HCT116 (cell line): ENCODE data around the gene TMCC1.

Experiments
- ATF3 ChIP-seq: IDR thresholded peaks from 2 replicates; pipeline ENCODE4 v1.6.1; 2012
- CTCF ChIP-seq, 3 experiments: fragments of 200-600 bp in 1 of 3; sonication (generic) in 1 of 3; IDR thresholded peaks in 2 of 3; conservative IDR thresholded peaks in 1 of 3; 2 replicates each; pipeline ENCODE4 v1.5.1; 2012 to 2017; ENCODE audit warnings: low read depth in 2 of 3, low read length in 2 of 3, antibody characterized with exemption in 1 of 3, borderline replicate concordance in 1 of 3, control low read depth in 1 of 3, mild to moderate bottlenecking in 1 of 3, mixed read lengths in 1 of 3, mixed run types in 1 of 3, moderate library complexity in 1 of 3; ENCODE audit not compliant: insufficient read depth in 1 of 3
- EZH2phosphoT487 ChIP-seq: fragments of 200-600 bp; IDR thresholded peaks from 2 replicates; pipeline ENCODE4 v1.6.1; 2018; ENCODE audit warnings: antibody characterized with exemption, borderline replicate concordance
- JUND ChIP-seq: IDR thresholded peaks from 2 replicates; pipeline ENCODE4 v1.6.1; 2012
- MAX ChIP-seq: IDR thresholded peaks from 2 replicates; pipeline ENCODE4 v1.6.1; 2012
- POLR2A ChIP-seq: IDR thresholded peaks from 2 replicates; pipeline ENCODE4 v1.7.0; 2011; ENCODE audit warnings: borderline replicate concordance; ENCODE audit not compliant: insufficient read depth, insufficient read length; ENCODE audit errors: extremely low read depth
- POLR2AphosphoS5 ChIP-seq: IDR thresholded peaks from 2 replicates; pipeline ENCODE4 v1.6.1; 2011; ENCODE audit warnings: mild to moderate bottlenecking, low read depth, low read length, moderate library complexity
- REST ChIP-seq: IDR thresholded peaks from 2 replicates; pipeline ENCODE4 v1.6.1; 2012; ENCODE audit warnings: low read depth
- SIN3A ChIP-seq: IDR thresholded peaks from 2 replicates; pipeline ENCODE4 v1.6.1; 2012; ENCODE audit warnings: low read depth
- TCF7L2 ChIP-seq: IDR thresholded peaks from 2 replicates; pipeline ENCODE4 v1.7.0; 2011; ENCODE audit warnings: borderline replicate concordance, inconsistent platforms; ENCODE audit not compliant: insufficient read depth, insufficient read length; ENCODE audit errors: extremely low read depth
- ZBTB33 ChIP-seq: IDR thresholded peaks from 2 replicates; pipeline ENCODE4 v1.6.1; 2011; ENCODE audit warnings: mild to moderate bottlenecking, low read length, moderate library complexity; ENCODE audit not compliant: insufficient replicate concordance; ENCODE audit errors: extremely low read depth

- no peak for TF ChIP-seq CTCF (IDR thresholded peaks at IDR 0.05 in 2 of 3, conservative IDR thresholded peaks at IDR 0.05 in 1 of 3; ENCODE audit: borderline replicate concordance in 1 of 3, insufficient read depth in 1 of 3, low read depth in 2 of 3, low read length in 2 of 3)
- TF ChIP-seq SIN3A: no peak
- TF ChIP-seq POLR2A: no peak
- no peak for TF ChIP-seq JUND
- no peak for TF ChIP-seq EZH2phosphoT487
- no peak for TF ChIP-seq REST
- TF ChIP-seq ZBTB33: no peak
- no peak for TF ChIP-seq ATF3
- no peak for TF ChIP-seq POLR2AphosphoS5
- TF ChIP-seq MAX: no peak
- no peak for TF ChIP-seq TCF7L2
Observed at GRCh38 chr3:129689036-129689435, 204.5 kb downstream of the TMCC1 start.
